Measurements from ENCODE around the gene OPCML.

The OPCML gene

DNA sequence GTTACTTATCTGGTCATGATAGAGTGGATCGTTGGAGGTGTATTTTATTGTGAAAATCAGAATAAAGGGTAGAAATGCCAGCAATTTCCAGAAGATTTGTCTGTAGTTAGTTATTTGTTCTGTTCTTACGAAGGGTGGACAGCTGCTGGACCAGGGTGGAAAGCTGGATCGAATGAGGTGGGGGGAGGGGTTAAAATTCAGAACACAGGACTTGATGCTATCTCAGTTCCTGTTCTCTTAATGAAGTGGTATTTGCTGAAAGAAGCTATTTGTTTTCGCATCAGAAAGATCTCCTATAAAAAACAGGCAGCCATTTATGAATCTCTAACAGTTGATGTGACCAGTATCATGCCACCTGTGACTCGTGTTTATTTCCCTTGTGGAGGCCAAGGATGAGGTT lies 556.2 kb downstream of the OPCML start:
- no peak for ATAC-seq
- TF ChIP-seq ZFP30 (CRISPR knock-in tag; IDR thresholded peaks at IDR 0.05) (no peak), TOX (CRISPR knock-in tag; IDR thresholded peaks at IDR 0.05; ENCODE audit: borderline replicate concordance) (no peak), SNAI2 (CRISPR knock-in tag; IDR thresholded peaks at IDR 0.05) (no peak), PPARA (CRISPR knock-in tag; IDR thresholded peaks at IDR 0.05; ENCODE audit: borderline replicate concordance) (no peak), ESRRG (CRISPR knock-in tag; IDR thresholded peaks at IDR 0.05) (no peak), ZC3H10 (CRISPR knock-in tag; IDR thresholded peaks at IDR 0.05) (no peak), ZNF8 (CRISPR knock-in tag; IDR thresholded peaks at IDR 0.05) (no peak), RARB (CRISPR knock-in tag; IDR thresholded peaks at IDR 0.05) (no peak), GLIS3 (CRISPR knock-in tag; IDR thresholded peaks at IDR 0.05) (no peak), CSDC2 (CRISPR knock-in tag; IDR thresholded peaks at IDR 0.05) (no peak), ISL1 (CRISPR knock-in tag; IDR thresholded peaks at IDR 0.05) (no peak), ZNF565 (CRISPR knock-in tag; conservative IDR thresholded peaks at IDR 0.05; ENCODE audit: low read depth) (no peak), ZFP3 (CRISPR knock-in tag; IDR thresholded peaks at IDR 0.05) (no peak), TSHZ2 (CRISPR knock-in tag; IDR thresholded peaks at IDR 0.05) (no peak), CREB5 (CRISPR knock-in tag; IDR thresholded peaks at IDR 0.05; ENCODE audit: low read depth) (no peak), ZNF70 (CRISPR knock-in tag; IDR thresholded peaks at IDR 0.05) (no peak), ARNTL (CRISPR knock-in tag; IDR thresholded peaks at IDR 0.05; ENCODE audit: borderline replicate concordance, low read depth) (no peak), OSR1 (CRISPR knock-in tag; IDR thresholded peaks at IDR 0.05) (no peak)
- TF ChIP-seq, protein P1, sequence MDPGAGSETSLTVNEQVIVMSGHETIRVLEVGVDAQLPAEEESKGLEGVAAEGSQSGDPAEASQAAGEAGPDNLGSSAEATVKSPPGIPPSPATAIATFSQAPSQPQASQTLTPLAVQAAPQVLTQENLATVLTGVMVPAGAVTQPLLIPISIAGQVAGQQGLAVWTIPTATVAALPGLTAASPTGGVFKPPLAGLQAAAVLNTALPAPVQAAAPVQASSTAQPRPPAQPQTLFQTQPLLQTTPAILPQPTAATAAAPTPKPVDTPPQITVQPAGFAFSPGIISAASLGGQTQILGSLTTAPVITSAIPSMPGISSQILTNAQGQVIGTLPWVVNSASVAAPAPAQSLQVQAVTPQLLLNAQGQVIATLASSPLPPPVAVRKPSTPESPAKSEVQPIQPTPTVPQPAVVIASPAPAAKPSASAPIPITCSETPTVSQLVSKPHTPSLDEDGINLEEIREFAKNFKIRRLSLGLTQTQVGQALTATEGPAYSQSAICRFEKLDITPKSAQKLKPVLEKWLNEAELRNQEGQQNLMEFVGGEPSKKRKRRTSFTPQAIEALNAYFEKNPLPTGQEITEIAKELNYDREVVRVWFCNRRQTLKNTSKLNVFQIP (CRISPR knock-in tag; IDR thresholded peaks at IDR 0.05; ENCODE audit: borderline replicate concordance, low read depth) = no peak
- TF ChIP-seq, protein P2, sequence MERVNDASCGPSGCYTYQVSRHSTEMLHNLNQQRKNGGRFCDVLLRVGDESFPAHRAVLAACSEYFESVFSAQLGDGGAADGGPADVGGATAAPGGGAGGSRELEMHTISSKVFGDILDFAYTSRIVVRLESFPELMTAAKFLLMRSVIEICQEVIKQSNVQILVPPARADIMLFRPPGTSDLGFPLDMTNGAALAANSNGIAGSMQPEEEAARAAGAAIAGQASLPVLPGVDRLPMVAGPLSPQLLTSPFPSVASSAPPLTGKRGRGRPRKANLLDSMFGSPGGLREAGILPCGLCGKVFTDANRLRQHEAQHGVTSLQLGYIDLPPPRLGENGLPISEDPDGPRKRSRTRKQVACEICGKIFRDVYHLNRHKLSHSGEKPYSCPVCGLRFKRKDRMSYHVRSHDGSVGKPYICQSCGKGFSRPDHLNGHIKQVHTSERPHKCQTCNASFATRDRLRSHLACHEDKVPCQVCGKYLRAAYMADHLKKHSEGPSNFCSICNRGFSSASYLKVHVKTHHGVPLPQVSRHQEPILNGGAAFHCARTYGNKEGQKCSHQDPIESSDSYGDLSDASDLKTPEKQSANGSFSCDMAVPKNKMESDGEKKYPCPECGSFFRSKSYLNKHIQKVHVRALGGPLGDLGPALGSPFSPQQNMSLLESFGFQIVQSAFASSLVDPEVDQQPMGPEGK (CRISPR knock-in tag; IDR thresholded peaks at IDR 0.05; ENCODE audit: borderline replicate concordance) = no peak

DNA sequence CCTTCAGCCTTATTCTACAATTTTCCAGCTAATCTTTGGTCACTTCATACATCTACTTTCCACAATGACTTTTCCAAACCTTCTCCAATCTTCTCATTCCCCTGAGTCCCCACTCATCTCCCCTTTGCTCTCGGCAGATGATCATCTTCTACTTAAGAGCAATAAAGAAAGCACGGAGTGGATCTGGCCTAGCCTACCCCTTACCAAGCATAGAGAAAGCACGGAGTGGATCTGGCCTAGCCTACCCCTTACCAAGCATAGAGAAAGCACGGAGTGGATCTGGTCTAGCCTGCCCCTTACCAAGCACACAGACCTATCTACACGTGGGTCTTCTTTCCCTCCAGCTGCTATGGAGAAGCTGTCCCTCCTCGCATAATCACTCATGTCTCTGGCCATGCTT lies 558.6 kb downstream of the OPCML start:
- no peak for ATAC-seq
- TF ChIP-seq TCF4 (CRISPR knock-in tag; IDR thresholded peaks at IDR 0.05; ENCODE audit: borderline replicate concordance) (no peak), OSR1 (CRISPR knock-in tag; IDR thresholded peaks at IDR 0.05) (no peak), ESRRG (CRISPR knock-in tag; IDR thresholded peaks at IDR 0.05) (no peak), TSHZ2 (CRISPR knock-in tag; IDR thresholded peaks at IDR 0.05) (no peak), TOX (CRISPR knock-in tag; IDR thresholded peaks at IDR 0.05; ENCODE audit: borderline replicate concordance) (no peak), CSRNP3 (CRISPR knock-in tag; IDR thresholded peaks at IDR 0.05) (no peak), PPARA (CRISPR knock-in tag; IDR thresholded peaks at IDR 0.05; ENCODE audit: borderline replicate concordance) (no peak), ZNF565 (CRISPR knock-in tag; conservative IDR thresholded peaks at IDR 0.05; ENCODE audit: low read depth) (no peak), CSDC2 (CRISPR knock-in tag; IDR thresholded peaks at IDR 0.05) (no peak), ZC3H10 (CRISPR knock-in tag; IDR thresholded peaks at IDR 0.05) (no peak), BACH2 (CRISPR knock-in tag; IDR thresholded peaks at IDR 0.05; ENCODE audit: borderline replicate concordance) (no peak), CREB5 (CRISPR knock-in tag; IDR thresholded peaks at IDR 0.05; ENCODE audit: low read depth) (no peak)
- TF ChIP-seq, protein P2 (CRISPR knock-in tag; IDR thresholded peaks at IDR 0.05; ENCODE audit: borderline replicate concordance) = no peak

Data from SK-N-SH treated with all-trans-retinoic acid at 6 μM for 48 hours (cell line).